Hepatocyte (in vitro differentiated cells): ENCODE data around the gene TRAF2. TPM values are rescaled to one million over a fixed set of nuclear protein-coding genes. Genes with fewer than 3 reads are reported as not detected.

ENCODE experiments used
- DNase-seq: peaks from one replicate; pipeline ENCODE4 v3.0.0-alpha.2; 2016; ENCODE audit warnings: low spot score
- H2AFZ ChIP-seq: fragments of 200-600 bp; sonication (generic); 2 replicates; pipeline ENCODE4 v1.6.0; 2016; ENCODE audit warnings: antibody characterized with exemption, mild to moderate bottlenecking
- H3K27ac ChIP-seq: fragments of 200-600 bp; sonication (generic); 2 replicates; pipeline ENCODE4 v1.5.1; 2016; ENCODE audit warnings: mild to moderate bottlenecking
- H3K27me3 ChIP-seq: fragments of 200-600 bp; sonication (generic); 2 replicates; pipeline ENCODE4 v1.6.1; 2016
- H3K36me3 ChIP-seq: fragments of 200-600 bp; sonication (generic); replicated peaks from 2 replicates; pipeline ENCODE4 v1.5.1; 2016; ENCODE audit warnings: low read depth; ENCODE audit not compliant: insufficient read depth
- H3K4me1 ChIP-seq: fragments of 200-600 bp; sonication (generic); 2 replicates; pipeline ENCODE4 v1.5.1; 2016; ENCODE audit warnings: mild to moderate bottlenecking, moderate library complexity; ENCODE audit not compliant: insufficient read depth
- H3K4me2 ChIP-seq: fragments of 200-600 bp; sonication (generic); 2 replicates; pipeline ENCODE4 v1.6.0; 2016
- H3K4me3 ChIP-seq: fragments of 200-600 bp; sonication (generic); 2 replicates; pipeline ENCODE4 v1.5.1; 2016; ENCODE audit warnings: mild to moderate bottlenecking
- H3K79me2 ChIP-seq: fragments of 200-600 bp; sonication (generic); 2 replicates; pipeline ENCODE4 v1.6.0; 2017; ENCODE audit warnings: mild to moderate bottlenecking
- H3K9me2 ChIP-seq: fragments of 200-600 bp; sonication (generic); replicated peaks from 2 replicates; pipeline ENCODE4 v1.6.0; 2017; ENCODE audit warnings: mild to moderate bottlenecking; ENCODE audit not compliant: insufficient read depth
- H3K9me3 ChIP-seq: fragments of 200-600 bp; sonication (generic); 2 replicates; pipeline ENCODE4 v1.5.1; 2016; ENCODE audit warnings: low read depth, mild to moderate bottlenecking
- H4K20me1 ChIP-seq: fragments of 200-600 bp; sonication (generic); 2 replicates; pipeline ENCODE4 v1.6.0; 2016; ENCODE audit warnings: mild to moderate bottlenecking; ENCODE audit not compliant: insufficient read depth, poor library complexity, severe bottlenecking
- CTCF ChIP-seq: fragments of 200-600 bp; sonication (generic); IDR thresholded peaks from 2 replicates; pipeline ENCODE4 v1.5.1; 2016; ENCODE audit warnings: antibody characterized with exemption, mild to moderate bottlenecking; ENCODE audit not compliant: poor library complexity
- EZH2 ChIP-seq: fragments of 200-600 bp; sonication (generic); IDR thresholded peaks from 2 replicates; pipeline ENCODE4 v1.6.1; 2016; ENCODE audit warnings: antibody characterized with exemption, mild to moderate bottlenecking, borderline replicate concordance
- EZH2phosphoT487 ChIP-seq: fragments of 200-600 bp; sonication (generic); IDR thresholded peaks from one replicate; pipeline ENCODE4 v1.6.1; 2018; ENCODE audit warnings: antibody characterized with exemption, mild to moderate bottlenecking, low read depth, moderate library complexity; ENCODE audit not compliant: unreplicated experiment, severe bottlenecking
- WGBS: methylation state at CpG from one replicate; pipeline ENCODE4 v1.1.6; 2016; ENCODE audit warnings: low lambda C conversion rate; ENCODE audit errors: missing lambda C conversion rate; 5-methylcytosine and 5-hydroxymethylcytosine counted together
- polyA plus RNA-seq: library from polyadenylated mRNA; unstranded; fragments of >200 nt; fragmentation: Nextera tagmentation; extraction: Ambion mirVana; gene quantifications from 2 replicates; pipeline ENCODE4 v1.2.1, GENCODE V29; 2016
- total RNA-seq: library from RNA; depleted of rRNA; stranded (reverse); fragments of >200 nt; gene quantifications from 2 replicates; pipeline ENCODE4 v1.2.3, GENCODE V29; 2014

The TRAF2 gene
- total and polyA plus RNA-seq, 2 experiments from 2014 or later, result 7.6 to 12.4 TPM

DNA sequence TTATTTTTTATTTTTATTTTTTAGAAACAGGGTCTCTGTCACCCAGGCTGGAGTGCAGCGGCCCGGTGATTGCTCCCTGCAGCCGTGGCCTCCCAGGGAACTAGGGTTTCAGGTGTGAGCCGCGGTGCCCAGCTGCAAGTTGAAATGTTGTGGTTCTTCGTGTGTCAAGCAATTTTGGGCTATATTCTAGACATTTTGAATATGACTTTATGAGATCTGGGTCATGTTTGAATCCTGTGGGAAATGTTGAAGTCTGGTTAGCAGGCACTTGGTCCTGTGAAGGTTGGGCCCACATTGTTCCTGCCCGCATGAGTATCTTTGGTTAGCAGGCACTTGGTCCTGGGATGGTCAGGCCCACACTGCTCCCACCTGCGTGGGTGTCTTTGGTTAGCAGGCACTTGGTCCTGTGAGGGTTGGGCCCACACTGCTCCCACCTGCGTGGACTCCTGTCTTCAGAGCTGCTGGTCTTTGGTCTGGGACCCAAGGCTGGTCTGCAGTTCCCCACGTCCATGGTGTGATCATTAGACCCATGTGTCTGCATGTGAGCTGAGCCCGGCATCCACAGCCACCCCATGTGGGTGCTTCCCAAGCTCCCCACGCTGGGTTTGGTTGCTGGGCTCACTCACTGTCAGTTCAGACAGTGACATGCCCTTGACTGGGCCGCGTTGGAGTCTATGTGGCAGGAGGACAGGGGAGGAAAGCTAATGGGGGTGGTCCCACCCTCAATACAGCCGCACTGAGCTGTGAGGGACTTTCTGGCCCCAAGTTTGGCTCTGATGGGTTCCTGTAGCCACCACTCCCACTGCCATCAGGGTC, 51.1 kb downstream of the TRAF2 start:
- H4K20me1 ChIP-seq, result no peaks in the 10 kb centered on the region
- H3K9me3 ChIP-seq, result no peaks in the 10 kb centered on the region
- H3K9me2 ChIP-seq, result no peaks in the 10 kb centered on the region
- peaks cover 7% of the 10 kb centered on the region for H3K79me2 ChIP-seq
- no peak overlapping the region for H3K4me3 ChIP-seq
- H3K4me2 ChIP-seq, result no peak overlapping the region
- WGBS, result 93% methylated on average over 15 of the region's 15 CpGs
- TF ChIP-seq EZH2 (no peak), CTCF (no peak), EZH2phosphoT487 (no peak)
- no peak for DNase-seq
- H3K36me3 ChIP-seq, result no peaks in the 10 kb centered on the region
- no peaks in the 10 kb centered on the region for H3K27me3 ChIP-seq
- no peak overlapping the region for H2AFZ ChIP-seq
- no peak overlapping the region for H3K27ac ChIP-seq
- no peaks in the 10 kb centered on the region for H3K4me1 ChIP-seq

GRCh38 chr9:136939431-136939995, 53.2 kb downstream of the TRAF2 start:
- peaks cover 24% of the 10 kb centered on the region for H3K79me2 ChIP-seq
- peaks cover 8% of the 10 kb centered on the region for H3K4me1 ChIP-seq
- no peak for DNase-seq
- H3K36me3 ChIP-seq, result no peaks in the 10 kb centered on the region
- peaks cover 4% of the 10 kb centered on the region for H4K20me1 ChIP-seq
- 95% methylated on average over 28 of the region's 28 CpGs for WGBS
- TF ChIP-seq EZH2phosphoT487 (no peak), CTCF (no peak)
- H3K4me2 ChIP-seq, result no peak overlapping the region
- no peaks in the 10 kb centered on the region for H3K27me3 ChIP-seq
- H3K9me2 ChIP-seq, result no peaks in the 10 kb centered on the region
- H3K9me3 ChIP-seq, result no peaks in the 10 kb centered on the region
- no peak overlapping the region for H2AFZ ChIP-seq
- no peak overlapping the region for H3K27ac ChIP-seq
- H3K4me3 ChIP-seq, result no peak overlapping the region

DNA sequence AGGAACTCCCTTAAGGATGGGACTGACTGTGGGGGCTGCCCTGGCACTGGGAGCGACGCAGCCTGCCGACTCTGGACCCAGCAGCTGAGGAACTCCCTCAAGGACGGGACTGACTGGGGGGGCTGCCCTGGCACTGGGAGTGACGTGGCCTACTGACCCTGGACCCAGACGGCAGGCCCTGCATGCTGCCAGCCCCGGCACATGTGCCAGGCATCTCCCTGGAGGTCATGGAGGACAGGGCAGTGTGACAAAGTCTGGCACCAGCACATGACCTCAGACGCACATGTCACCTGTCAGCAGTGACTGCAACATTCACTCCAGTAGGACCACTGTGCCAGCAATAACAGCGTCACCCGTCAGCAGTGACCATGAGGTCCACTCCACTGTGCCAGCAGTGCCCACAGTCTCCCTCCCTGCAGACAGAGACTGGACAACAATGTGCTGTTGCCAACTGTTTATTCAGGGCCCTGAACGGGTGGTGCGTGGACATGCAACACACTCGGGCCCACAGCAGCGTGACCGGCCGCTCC, 53.7 kb downstream of the TRAF2 start:
- TF ChIP-seq EZH2phosphoT487 (no peak), EZH2 (no peak), CTCF (no peak)
- Histone ChIP-seq H3K4me1 (peaks cover 12% of the 10 kb centered on the region), H2AFZ (no peak overlapping the region), H3K4me3 (no peak overlapping the region), H3K79me2 (peaks cover 24% of the 10 kb centered on the region), H3K27ac (no peak overlapping the region), H3K9me2 (no peaks in the 10 kb centered on the region), H3K9me3 (no peaks in the 10 kb centered on the region), H3K4me2 (no peak overlapping the region), H4K20me1 (peaks cover 4% of the 10 kb centered on the region), H3K27me3 (no peaks in the 10 kb centered on the region), H3K36me3 (no peaks in the 10 kb centered on the region)
- 95% methylated on average over 16 of the region's 16 CpGs for WGBS
- no peak for DNase-seq
